Colonic mucosa (tissue), 4 donors: ENCODE data around the gene SHC3. TPM values are rescaled to one million over a fixed set of nuclear protein-coding genes. Genes with fewer than 3 reads are reported as not detected.

ENCODE experiments used
- DNase-seq: peaks from one replicate; pipeline ENCODE4 v3.0.0-alpha.2; 2020
- H3K27ac ChIP-seq: fragments of 200-600 bp; one replicate; pipeline ENCODE4 v1.8.0; 2021
- H3K27me3 ChIP-seq: fragments of 200-600 bp; one replicate; pipeline ENCODE4 v1.8.0; 2021
- H3K36me3 ChIP-seq: fragments of 200-600 bp; one replicate; pipeline ENCODE4 v1.8.0; 2021
- H3K4me1 ChIP-seq: fragments of 200-600 bp; one replicate; pipeline ENCODE4 v1.8.0; 2021; ENCODE audit warnings: mild to moderate bottlenecking
- H3K4me3 ChIP-seq: fragments of 200-600 bp; one replicate; pipeline ENCODE4 v1.8.0; 2021
- H3K9ac ChIP-seq, 2 donors: one replicate each; pipeline ENCODE4 v1.7.0; 2013; ENCODE audit warnings: control low read depth in 2 of 2, low read depth in 2 of 2, low read length in 2 of 2
- H3K9me3 ChIP-seq: fragments of 200-600 bp; one replicate; pipeline ENCODE4 v1.8.0; 2021
- intact Hi-C: fragments of 100-400 bp; cut with DNase I; formaldehyde crosslinking; loops from one replicate; pipeline ENCODE4 v1.14.1; 2022
- total RNA-seq, 2 donors: library from RNA; stranded (reverse); fragmentation: NEBNext Ultra II Directional in 1 of 2; extraction: Animal tissue kit (Norgen Biotek cat#: 25700) in 1 of 2; gene quantifications; one replicate each; pipeline ENCODE4 v1.2.1, GENCODE V29; 2021
- TF ChIP-seq, protein P1 (sequence below): fragments of 200-600 bp; IDR thresholded peaks from one replicate; pipeline ENCODE4 v1.8.0; 2022; ENCODE audit warnings: antibody characterized with exemption, mild to moderate bottlenecking
- donor health status: healthy.
- donor health status: DM: no; HTN: no; CAD: no.
- donor health status: DM: no; HTN: no; CAD: no.

SHC3 gene
- total RNA-seq, 2 donors from 2014 or later = 0.32 to 0.58 TPM

DNA sequence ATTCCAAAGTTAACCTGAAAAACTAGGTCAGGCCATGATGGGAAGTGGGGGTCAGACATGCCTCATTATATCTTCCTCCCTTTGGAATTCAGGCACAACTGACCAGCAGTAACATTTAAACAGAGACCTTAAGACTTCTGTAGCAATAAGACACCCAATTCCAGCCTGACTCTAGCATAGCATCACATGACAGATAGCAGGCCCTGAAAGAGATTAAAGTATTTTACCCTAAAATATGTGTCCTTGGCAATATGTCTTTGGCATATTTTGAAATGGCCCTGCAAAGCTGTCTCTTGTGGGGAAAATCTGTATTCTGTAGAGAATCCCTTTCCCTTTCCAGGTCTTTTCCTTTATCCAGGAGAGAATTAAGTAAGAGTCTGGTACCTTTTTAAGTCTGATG lies 153.1 kb downstream of the SHC3 start:
- Histone ChIP-seq H3K4me1 (no peaks in the 10 kb centered on the region), H3K4me3 (no peak overlapping the region), H3K36me3 (no peaks in the 10 kb centered on the region), H3K9ac (no peak overlapping the region), H3K27ac (no peak overlapping the region), H3K9me3 (no peaks in the 10 kb centered on the region), H3K27me3 (no peaks in the 10 kb centered on the region)
- intact Hi-C loops = no loop called here
- DNase-seq = no peak
- TF ChIP-seq, protein P1, sequence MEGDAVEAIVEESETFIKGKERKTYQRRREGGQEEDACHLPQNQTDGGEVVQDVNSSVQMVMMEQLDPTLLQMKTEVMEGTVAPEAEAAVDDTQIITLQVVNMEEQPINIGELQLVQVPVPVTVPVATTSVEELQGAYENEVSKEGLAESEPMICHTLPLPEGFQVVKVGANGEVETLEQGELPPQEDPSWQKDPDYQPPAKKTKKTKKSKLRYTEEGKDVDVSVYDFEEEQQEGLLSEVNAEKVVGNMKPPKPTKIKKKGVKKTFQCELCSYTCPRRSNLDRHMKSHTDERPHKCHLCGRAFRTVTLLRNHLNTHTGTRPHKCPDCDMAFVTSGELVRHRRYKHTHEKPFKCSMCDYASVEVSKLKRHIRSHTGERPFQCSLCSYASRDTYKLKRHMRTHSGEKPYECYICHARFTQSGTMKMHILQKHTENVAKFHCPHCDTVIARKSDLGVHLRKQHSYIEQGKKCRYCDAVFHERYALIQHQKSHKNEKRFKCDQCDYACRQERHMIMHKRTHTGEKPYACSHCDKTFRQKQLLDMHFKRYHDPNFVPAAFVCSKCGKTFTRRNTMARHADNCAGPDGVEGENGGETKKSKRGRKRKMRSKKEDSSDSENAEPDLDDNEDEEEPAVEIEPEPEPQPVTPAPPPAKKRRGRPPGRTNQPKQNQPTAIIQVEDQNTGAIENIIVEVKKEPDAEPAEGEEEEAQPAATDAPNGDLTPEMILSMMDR = no peak

DNA sequence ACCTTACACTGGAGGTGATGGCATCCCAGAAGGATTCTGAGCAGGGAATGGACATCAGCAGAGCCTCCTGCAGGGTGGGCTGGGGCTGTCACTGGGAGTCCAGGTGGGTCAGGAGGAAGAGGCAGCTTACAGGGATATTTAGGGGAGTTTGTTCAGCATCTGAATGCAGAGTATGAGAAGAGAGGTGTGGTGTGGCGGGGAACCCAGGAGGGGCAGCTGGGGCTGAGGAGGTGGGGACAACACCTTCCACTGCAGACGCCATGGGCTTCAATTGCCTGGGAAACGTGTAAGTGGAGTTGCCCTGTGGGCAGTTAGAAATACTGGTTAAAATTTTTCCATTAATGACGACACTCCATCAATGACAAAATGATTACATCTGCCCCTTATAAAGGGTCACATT lies 153.9 kb downstream of the SHC3 start:
- Histone ChIP-seq H3K9ac (no peak overlapping the region), H3K36me3 (no peaks in the 10 kb centered on the region), H3K4me1 (no peaks in the 10 kb centered on the region), H3K27me3 (no peaks in the 10 kb centered on the region), H3K4me3 (no peak overlapping the region), H3K27ac (no peak overlapping the region), H3K9me3 (no peaks in the 10 kb centered on the region)
- intact Hi-C loops = no loop called here
- no peak for DNase-seq
- TF ChIP-seq, protein P1 = no peak

DNA sequence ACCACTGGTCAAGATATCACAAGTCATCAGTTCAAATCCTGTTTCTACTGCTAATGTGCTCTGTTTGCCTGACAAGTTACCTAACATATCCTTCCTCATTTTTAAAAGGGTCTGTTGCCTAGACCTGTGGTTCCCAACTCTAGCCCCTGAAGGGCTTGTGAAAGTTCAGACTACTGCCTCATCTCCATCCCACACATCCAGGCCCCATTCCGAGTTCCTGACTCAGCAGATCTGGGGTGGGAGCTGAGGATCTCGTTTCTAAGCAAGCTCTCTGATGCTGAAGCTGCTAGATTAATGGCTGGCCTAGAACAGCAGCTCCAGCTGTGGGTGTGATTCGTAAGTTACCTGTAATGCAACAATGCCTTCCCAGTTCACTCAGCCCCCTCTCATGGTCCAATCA lies 154.9 kb downstream of the SHC3 start:
- Histone ChIP-seq H3K9ac (no peak overlapping the region), H3K36me3 (no peaks in the 10 kb centered on the region), H3K9me3 (no peaks in the 10 kb centered on the region), H3K27me3 (no peaks in the 10 kb centered on the region), H3K4me3 (no peak overlapping the region), H3K4me1 (no peaks in the 10 kb centered on the region), H3K27ac (no peak overlapping the region)
- no peak for DNase-seq
- intact Hi-C loops = no loop called here
- TF ChIP-seq, protein P1 = no peak

GRCh38 chr9:89022902-89023301 lies 155.7 kb downstream of the SHC3 start:
- no peaks in the 10 kb centered on the region for H3K4me1 ChIP-seq
- no peak overlapping the region for H3K4me3 ChIP-seq
- no peak overlapping the region for H3K27ac ChIP-seq
- TF ChIP-seq, protein P1 = no peak
- no peak overlapping the region for H3K9ac ChIP-seq
- intact Hi-C loops = no loop called here
- DNase-seq = no peak
- no peaks in the 10 kb centered on the region for H3K9me3 ChIP-seq
- no peaks in the 10 kb centered on the region for H3K27me3 ChIP-seq
- no peaks in the 10 kb centered on the region for H3K36me3 ChIP-seq

GRCh38 chr9:89022001-89022759 lies 156.4 kb downstream of the SHC3 start:
- no peak for DNase-seq
- H3K36me3 ChIP-seq = no peaks in the 10 kb centered on the region
- H3K27ac ChIP-seq = peak overlapping the region; percentile 24
- no peak overlapping the region for H3K4me3 ChIP-seq
- no peak overlapping the region for H3K9ac ChIP-seq
- intact Hi-C loops = no loop called here
- H3K27me3 ChIP-seq = no peaks in the 10 kb centered on the region
- no peaks in the 10 kb centered on the region for H3K4me1 ChIP-seq
- no peaks in the 10 kb centered on the region for H3K9me3 ChIP-seq
- TF ChIP-seq, protein P1 = no peak
